Measurements from ENCODE around the gene PRRG2. TPM values are rescaled to one million over a fixed set of nuclear protein-coding genes. Genes with fewer than 3 reads are reported as not detected.
"Not testable (repeated sequence)": the region's sequence is repeated elsewhere in the genome, so short reads cannot be mapped to it uniquely, and the experiment has no call there.

The PRRG2 gene
- total and polyA plus RNA-seq, 10 of the 15 experiments (the other 5 are each of a cell fraction or from before 2014, with no cell fraction given), result 0.09 to 2.1 (median 0.86) TPM

DNA sequence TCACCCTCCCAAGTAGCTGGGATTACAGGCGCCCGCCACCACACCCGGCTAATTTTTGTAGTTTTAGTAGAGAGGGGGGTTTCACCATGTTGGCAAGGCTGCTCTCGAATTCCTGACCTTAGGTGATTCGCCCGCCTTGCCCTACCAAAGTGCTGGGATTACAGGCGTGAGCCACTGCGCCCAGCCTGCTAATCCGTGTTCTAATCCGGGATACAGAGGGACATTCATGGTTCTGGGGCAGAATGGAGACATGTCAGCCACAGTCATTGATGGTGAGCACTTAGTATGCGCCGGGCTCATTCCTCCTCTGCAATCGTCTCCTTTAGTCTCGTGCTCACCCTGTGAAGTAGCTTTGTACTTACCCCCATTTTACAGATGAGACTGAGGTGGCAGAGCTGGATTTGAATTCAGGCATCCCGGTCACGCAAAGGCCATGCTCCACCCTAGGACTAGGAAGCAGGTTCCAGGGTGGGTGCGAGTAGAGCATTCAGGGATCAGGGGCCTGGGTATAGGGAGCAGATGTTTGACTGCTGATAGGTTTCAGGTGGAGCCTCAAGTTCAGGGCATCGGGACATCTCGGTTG, 50.6 kb downstream of the PRRG2 start:
- no peak overlapping the region for H3K4me3 ChIP-seq
- H3K9me3 ChIP-seq (replicated peaks; ENCODE audit: control insufficient read depth, insufficient read depth, low read length), result no peaks in the 10 kb centered on the region
- TF ChIP-seq ZBTB4 (CRISPR knock-in tag; IDR thresholded peaks at IDR 0.05) (no peak), ETV6 (conservative IDR thresholded peaks at IDR 0.05 in 1 of 2, IDR thresholded peaks at IDR 0.05 in 1 of 2; ENCODE audit: borderline replicate concordance in 1 of 2, low read depth in 1 of 2) (no peak)
- no peaks in the 10 kb centered on the region for H3K27me3 ChIP-seq (replicated peaks in 1 of 2; ENCODE audit: control insufficient read depth in 2 of 2, insufficient read depth in 2 of 2, low read length in 1 of 2)
- peaks cover under 1 to 2% of the 10 kb centered on the region in 2 experiments; a peak in 1 of 4 replicates for H3K36me3 ChIP-seq (ENCODE audit: control insufficient read depth in 2 of 2, insufficient read depth in 2 of 2, low read length in 1 of 2)
- intact Hi-C loops (cut with micrococcal nuclease; ENCODE audit: unreplicated experiment) (no loop called here), in situ Hi-C loops (cut with MboI) (no loop called here)
- ATAC-seq (no peak), FAIRE-seq (no peak), DNase-seq (ENCODE audit: low read depth, low spot score) (no peak)
- no peaks in the 10 kb centered on the region for H3K79me2 ChIP-seq (ENCODE audit: control insufficient read depth, insufficient read depth, low read length)
- H3K4me2 ChIP-seq (ENCODE audit: control insufficient read depth, insufficient read depth), result no peak overlapping the region
- ChIA-PET CTCF (interaction anchor here (0.5 to 1.4 kb wide), 3 partner anchors 9 to 49 kb away, joined by 3 to 4 read pairs (median 4); partner anchors contain the start of gene RRAS), POLR2A (no interaction called here), RAD21 (ENCODE audit: unreplicated experiment) (no interaction called here), SMC1A (ENCODE audit: uncharacterized antibody, unreplicated experiment) (no interaction called here)
- no peak overlapping the region for H3K27ac ChIP-seq (ENCODE audit: control insufficient read depth, insufficient read depth)
- 95% methylated on average over 19 of the region's 19 CpGs for WGBS (ENCODE audit: insufficient coverage, insufficient replicate concordance, low lambda C conversion rate, missing lambda C conversion rate)
- H4K20me1 ChIP-seq (ENCODE audit: control insufficient read depth, insufficient read depth), result no peaks in the 10 kb centered on the region
- H3K4me1 ChIP-seq (ENCODE audit: control insufficient read depth, insufficient read depth, low read length), result no peaks in the 10 kb centered on the region
- BruUV-seq (replicated peaks), result no TSS peak
- no peak overlapping the region for H3K9ac ChIP-seq (ENCODE audit: control insufficient read depth, insufficient read depth, low read length)
- H2AFZ ChIP-seq (ENCODE audit: control insufficient read depth, low read depth, low read length), result no peak overlapping the region

- FAIRE-seq, result no peak
- CTCF ChIA-PET, result no interaction called here
- WGBS (ENCODE audit: insufficient coverage, insufficient replicate concordance, low lambda C conversion rate, missing lambda C conversion rate), result 50% methylated on average over 5 of the region's 5 CpGs
Observed at GRCh38 chr19:49632576-49632975, 51.5 kb downstream of the PRRG2 start.

GRCh38 chr19:49633273-49633672, 52.2 kb downstream of the PRRG2 start:
- intact Hi-C loops (cut with micrococcal nuclease; ENCODE audit: unreplicated experiment); H3K9ac ChIP-seq (ENCODE audit: control insufficient read depth, insufficient read depth, low read length); H3K4me2 ChIP-seq (ENCODE audit: control insufficient read depth, insufficient read depth); H2AFZ ChIP-seq (ENCODE audit: control insufficient read depth, low read depth, low read length); H4K20me1 ChIP-seq (ENCODE audit: control insufficient read depth, insufficient read depth); H3K36me3 ChIP-seq (ENCODE audit: control insufficient read depth in 2 of 2, insufficient read depth in 2 of 2, low read length in 1 of 2); BruUV-seq (replicated peaks); H3K4me1 ChIP-seq (ENCODE audit: control insufficient read depth, insufficient read depth, low read length); H3K27ac ChIP-seq (ENCODE audit: control insufficient read depth, insufficient read depth); ATAC-seq; DNase-seq (ENCODE audit: low read depth, low spot score); CTCF ChIA-PET; H3K9me3 ChIP-seq (replicated peaks; ENCODE audit: control insufficient read depth, insufficient read depth, low read length); SMC1A ChIA-PET (ENCODE audit: uncharacterized antibody, unreplicated experiment); H3K27me3 ChIP-seq (replicated peaks in 1 of 2; ENCODE audit: control insufficient read depth in 2 of 2, insufficient read depth in 2 of 2, low read length in 1 of 2); FAIRE-seq; in situ Hi-C loops (cut with MboI); RAD21 ChIA-PET (ENCODE audit: unreplicated experiment); H3K4me3 ChIP-seq; H3K79me2 ChIP-seq (ENCODE audit: control insufficient read depth, insufficient read depth, low read length): not testable (repeated sequence)
- WGBS (ENCODE audit: insufficient coverage, insufficient replicate concordance, low lambda C conversion rate, missing lambda C conversion rate), result 87% methylated on average over 9 of the region's 9 CpGs
- POLR2A ChIA-PET, result interaction anchor here (0.6 kb wide), 1 partner anchor 458 kb away, joined by 3 read pairs; no protein-coding TSS in a partner anchor

More at GRCh38 chr19:49632576-49632975, 51.5 kb downstream of the PRRG2 start:
- ChIA-PET RAD21 (ENCODE audit: unreplicated experiment) (no interaction called here), POLR2A (interaction anchor here (0.6 kb wide), 2 partner anchors 14 to 457 kb away, joined by 3 read pairs; no protein-coding TSS in a partner anchor), SMC1A (ENCODE audit: uncharacterized antibody, unreplicated experiment) (no interaction called here)
- no TSS peak for BruUV-seq (replicated peaks)
- no peak overlapping the region for H2AFZ ChIP-seq (ENCODE audit: control insufficient read depth, low read depth, low read length)
- intact Hi-C loops (cut with micrococcal nuclease; ENCODE audit: unreplicated experiment) (no loop called here), in situ Hi-C loops (cut with MboI) (no loop called here)
- DNase-seq (ENCODE audit: low read depth, low spot score), result no peak
- H4K20me1 ChIP-seq (ENCODE audit: control insufficient read depth, insufficient read depth), result no peaks in the 10 kb centered on the region
- H3K9me3 ChIP-seq (replicated peaks; ENCODE audit: control insufficient read depth, insufficient read depth, low read length), result no peaks in the 10 kb centered on the region
- H3K27ac ChIP-seq (ENCODE audit: control insufficient read depth, insufficient read depth), result no peak overlapping the region
- no peak overlapping the region for H3K9ac ChIP-seq (ENCODE audit: control insufficient read depth, insufficient read depth, low read length)
- no peak for TF ChIP-seq HDAC2 (IDR thresholded peaks at IDR 0.05)
- TF ChIP-seq SRF (IDR thresholded peaks at IDR 0.05; ENCODE audit: low read depth in 2 of 2, low read length in 2 of 2), result no peak
- no peak for TF ChIP-seq DPF2 (IDR thresholded peaks at IDR 0.05)
- H3K4me2 ChIP-seq (ENCODE audit: control insufficient read depth, insufficient read depth), result no peak overlapping the region
- H3K4me3 ChIP-seq, result no peak overlapping the region
- no peak for ATAC-seq
- no peaks in the 10 kb centered on the region for H3K4me1 ChIP-seq (ENCODE audit: control insufficient read depth, insufficient read depth, low read length)
- H3K36me3 ChIP-seq (ENCODE audit: control insufficient read depth in 2 of 2, insufficient read depth in 2 of 2, low read length in 1 of 2), result no peaks in the 10 kb centered on the region
- no peaks in the 10 kb centered on the region for H3K27me3 ChIP-seq (replicated peaks in 1 of 2; ENCODE audit: control insufficient read depth in 2 of 2, insufficient read depth in 2 of 2, low read length in 1 of 2)
- no peaks in the 10 kb centered on the region for H3K79me2 ChIP-seq (ENCODE audit: control insufficient read depth, insufficient read depth, low read length)
